ENCODE data around the gene TMEM220.

The TMEM220 gene

GRCh38 chr17:10761281-10761680, 31.5 kb upstream of the TMEM220 start:
- no peaks in the 10 kb centered on the region for H3K4me1 Mint-ChIP-seq
- H3K36me3 Mint-ChIP-seq (ENCODE audit: low read depth): no peaks in the 10 kb centered on the region
- no peaks in the 10 kb centered on the region for H3K9me3 Mint-ChIP-seq
- H3K27ac Mint-ChIP-seq: no peak overlapping the region
- DNase-seq: no peak
- H3K27me3 Mint-ChIP-seq: no peaks in the 10 kb centered on the region
- ATAC-seq: no peak
- no peak overlapping the region for H3K4me3 Mint-ChIP-seq

GRCh38 chr17:10758062-10758461, 28.2 kb upstream of the TMEM220 start:
- Mint-ChIP-seq H3K4me3 (no peak overlapping the region), H3K36me3 (ENCODE audit: low read depth) (no peaks in the 10 kb centered on the region)

GRCh38 chr17:10757647-10758046, 27.8 kb upstream of the TMEM220 start:
- H3K27ac Mint-ChIP-seq: no peak overlapping the region

More at GRCh38 chr17:10758062-10758461, 28.2 kb upstream of the TMEM220 start:
- no peaks in the 10 kb centered on the region for H3K4me1 Mint-ChIP-seq
- no peak for DNase-seq
- no peaks in the 10 kb centered on the region for H3K27me3 Mint-ChIP-seq
- H3K9me3 Mint-ChIP-seq: no peaks in the 10 kb centered on the region
- no peak for ATAC-seq
- H3K27ac Mint-ChIP-seq: no peak overlapping the region

GRCh38 chr17:10757067-10757466, 27.2 kb upstream of the TMEM220 start:
- no peak for DNase-seq
- H3K36me3 Mint-ChIP-seq (ENCODE audit: low read depth): no peaks in the 10 kb centered on the region
- H3K27me3 Mint-ChIP-seq: no peaks in the 10 kb centered on the region
- no peak overlapping the region for H3K27ac Mint-ChIP-seq
- ATAC-seq: no peak
- no peaks in the 10 kb centered on the region for H3K9me3 Mint-ChIP-seq
- no peak overlapping the region for H3K4me3 Mint-ChIP-seq
- no peaks in the 10 kb centered on the region for H3K4me1 Mint-ChIP-seq

More at GRCh38 chr17:10757647-10758046, 27.8 kb upstream of the TMEM220 start:
- no peak for ATAC-seq
- Mint-ChIP-seq H3K36me3 (ENCODE audit: low read depth) (no peaks in the 10 kb centered on the region), H3K4me1 (no peaks in the 10 kb centered on the region), H3K4me3 (no peak overlapping the region), H3K9me3 (no peaks in the 10 kb centered on the region), H3K27me3 (no peaks in the 10 kb centered on the region)
- DNase-seq: no peak

- Mint-ChIP-seq H3K9me3 (no peaks in the 10 kb centered on the region), H3K4me3 (no peak overlapping the region), H3K4me1 (no peaks in the 10 kb centered on the region), H3K36me3 (ENCODE audit: low read depth) (no peaks in the 10 kb centered on the region), H3K27ac (no peak overlapping the region), H3K27me3 (no peaks in the 10 kb centered on the region)
- DNase-seq (no peak), ATAC-seq (no peak)
Measured at GRCh38 chr17:10756619-10757018, 26.8 kb upstream of the TMEM220 start.

- H3K27me3 Mint-ChIP-seq: no peaks in the 10 kb centered on the region
- no peak for DNase-seq
- no peak overlapping the region for H3K27ac Mint-ChIP-seq
- no peak overlapping the region for H3K4me3 Mint-ChIP-seq
- ATAC-seq: no peak
- H3K36me3 Mint-ChIP-seq (ENCODE audit: low read depth): no peaks in the 10 kb centered on the region
- no peaks in the 10 kb centered on the region for H3K9me3 Mint-ChIP-seq
- H3K4me1 Mint-ChIP-seq: no peaks in the 10 kb centered on the region
Measured at GRCh38 chr17:10756185-10756584, 26.4 kb upstream of the TMEM220 start.

GRCh38 chr17:10755592-10756127, 25.8 kb upstream of the TMEM220 start:
- Mint-ChIP-seq H3K27ac (no peak overlapping the region), H3K9me3 (no peaks in the 10 kb centered on the region), H3K4me3 (no peak overlapping the region), H3K27me3 (no peaks in the 10 kb centered on the region), H3K4me1 (no peaks in the 10 kb centered on the region), H3K36me3 (ENCODE audit: low read depth) (no peaks in the 10 kb centered on the region)
- DNase-seq: no peak
- no peak for ATAC-seq

- Mint-ChIP-seq H3K27ac (no peak overlapping the region), H3K4me3 (no peak overlapping the region), H3K4me1 (no peaks in the 10 kb centered on the region), H3K36me3 (ENCODE audit: low read depth) (no peaks in the 10 kb centered on the region), H3K27me3 (no peaks in the 10 kb centered on the region), H3K9me3 (no peaks in the 10 kb centered on the region)
- no peak for DNase-seq
- no peak for ATAC-seq
Measured at GRCh38 chr17:10754861-10755591, 25.2 kb upstream of the TMEM220 start.

GRCh38 chr17:10754109-10754508, 24.3 kb upstream of the TMEM220 start:
- DNase-seq (peak; percentile 38), ATAC-seq (no peak)
- no peak overlapping the region for H3K27ac Mint-ChIP-seq
- no peaks in the 10 kb centered on the region for H3K4me1 Mint-ChIP-seq
- H3K36me3 Mint-ChIP-seq (ENCODE audit: low read depth): no peaks in the 10 kb centered on the region
- no peaks in the 10 kb centered on the region for H3K27me3 Mint-ChIP-seq
- no peaks in the 10 kb centered on the region for H3K9me3 Mint-ChIP-seq
- no peak overlapping the region for H3K4me3 Mint-ChIP-seq

GRCh38 chr17:10752696-10753095, 22.9 kb upstream of the TMEM220 start:
- Mint-ChIP-seq H3K9me3 (no peaks in the 10 kb centered on the region), H3K27me3 (no peaks in the 10 kb centered on the region), H3K27ac (no peak overlapping the region), H3K4me3 (no peak overlapping the region), H3K4me1 (no peaks in the 10 kb centered on the region), H3K36me3 (ENCODE audit: low read depth) (no peaks in the 10 kb centered on the region)
- ATAC-seq (no peak), DNase-seq (no peak)

GRCh38 chr17:10751563-10751962, 21.7 kb upstream of the TMEM220 start:
- Mint-ChIP-seq H3K4me1 (no peaks in the 10 kb centered on the region), H3K27ac (no peak overlapping the region), H3K4me3 (no peak overlapping the region), H3K36me3 (ENCODE audit: low read depth) (no peaks in the 10 kb centered on the region), H3K9me3 (no peaks in the 10 kb centered on the region), H3K27me3 (no peaks in the 10 kb centered on the region)
- DNase-seq (no peak), ATAC-seq (no peak)

GRCh38 chr17:10750210-10750609, 20.4 kb upstream of the TMEM220 start:
- no peaks in the 10 kb centered on the region for H3K27me3 Mint-ChIP-seq
- H3K36me3 Mint-ChIP-seq (ENCODE audit: low read depth): no peaks in the 10 kb centered on the region
- H3K9me3 Mint-ChIP-seq: no peaks in the 10 kb centered on the region
- H3K27ac Mint-ChIP-seq: no peak overlapping the region
- H3K4me1 Mint-ChIP-seq: no peaks in the 10 kb centered on the region
- no peak overlapping the region for H3K4me3 Mint-ChIP-seq
- no peak for ATAC-seq
- DNase-seq: no peak

GRCh38 chr17:10748531-10749181, 18.8 kb upstream of the TMEM220 start:
- Mint-ChIP-seq H3K4me1 (peaks cover 8% of the 10 kb centered on the region), H3K4me3 (no peak overlapping the region), H3K9me3 (no peaks in the 10 kb centered on the region), H3K36me3 (ENCODE audit: low read depth) (no peaks in the 10 kb centered on the region), H3K27me3 (no peaks in the 10 kb centered on the region), H3K27ac (no peak overlapping the region)
- no peak for DNase-seq
- ATAC-seq: no peak

- H3K27me3 Mint-ChIP-seq: no peaks in the 10 kb centered on the region
- no peak for ATAC-seq
- H3K4me3 Mint-ChIP-seq: no peak overlapping the region
- H3K9me3 Mint-ChIP-seq: no peaks in the 10 kb centered on the region
- H3K4me1 Mint-ChIP-seq: peaks cover 8% of the 10 kb centered on the region
- no peak for DNase-seq
- H3K36me3 Mint-ChIP-seq (ENCODE audit: low read depth): no peaks in the 10 kb centered on the region
- H3K27ac Mint-ChIP-seq: no peak overlapping the region
Measured at GRCh38 chr17:10745231-10745630, 15.4 kb upstream of the TMEM220 start.

GRCh38 chr17:10744501-10745000, 14.7 kb upstream of the TMEM220 start:
- ATAC-seq (no peak), DNase-seq (no peak)
- Mint-ChIP-seq H3K4me1 (peaks cover 8% of the 10 kb centered on the region), H3K27ac (no peak overlapping the region), H3K4me3 (no peak overlapping the region), H3K36me3 (ENCODE audit: low read depth) (no peaks in the 10 kb centered on the region), H3K9me3 (no peaks in the 10 kb centered on the region), H3K27me3 (no peaks in the 10 kb centered on the region)
